ENCODE measurements around the gene RSRC1. TPM values are rescaled to one million over a fixed set of nuclear protein-coding genes. Genes with fewer than 3 reads are reported as not detected.
A peak's percentile ranks its signal among the peaks of the same experiment; 100 is the strongest.

RSRC1 gene
- total and polyA plus RNA-seq, 2 of the 8 experiments (the other 6 are each of a cell fraction or from before 2014, with no cell fraction given), result 2.0 to 27.9 TPM

- Histone ChIP-seq H2BK12ac (ENCODE audit: low read depth, low read length) (no peak overlapping the region), H2AFZ (ENCODE audit: low read length) (no peak overlapping the region), H3K4me2 (ENCODE audit: insufficient read depth in 1 of 2, low read depth in 2 of 2, low read length in 2 of 2) (peak overlapping the region in 1 of 2 experiments; percentile 66; a peak in 1 of 4 replicates), H2BK5ac (ENCODE audit: low read depth, low read length) (no peak overlapping the region), H2AK5ac (ENCODE audit: low read depth, low read length) (no peak overlapping the region), H3K14ac (ENCODE audit: insufficient read length) (no peak overlapping the region), H3K36me3 (ENCODE audit: control insufficient read depth in 2 of 4, insufficient read depth in 4 of 4, low read length in 3 of 4) (no peaks in the 10 kb centered on the region), H3K27ac (ENCODE audit: low read depth, low read length) (no peak overlapping the region), H3K9me3 (ENCODE audit: insufficient read depth in 2 of 2, low read depth in 1 of 2, low read length in 1 of 2) (no peaks in the 10 kb centered on the region), H3K4me3 (ENCODE audit: extremely low read depth in 1 of 4, insufficient read depth in 2 of 4, low read depth in 3 of 4, low read length in 4 of 4) (peak overlapping the region in 1 of 4 experiments; percentile 63; a peak in 1 of 8 replicates), H4K8ac (ENCODE audit: extremely low read depth, insufficient read depth, low read length) (no peak overlapping the region), H2BK15ac (ENCODE audit: low read length) (no peak overlapping the region), H4K5ac (ENCODE audit: insufficient read length, low read depth, low read length) (no peak overlapping the region), H3K4ac (replicated peaks; ENCODE audit: insufficient read length, low read depth, low read length) (no peak overlapping the region), H2BK120ac (replicated peaks; ENCODE audit: low read depth, low read length) (no peak overlapping the region), H3K4me1 (replicated peaks in 1 of 4; ENCODE audit: control insufficient read depth in 3 of 4, insufficient read depth in 4 of 4, low read length in 3 of 4) (peaks cover 2 to 8% (median 3%) of the 10 kb centered on the region in 4 experiments; a peak in 5 of 7 replicates), H3K56ac (replicated peaks; ENCODE audit: insufficient read length, low read depth, low read length) (no peak overlapping the region), H3K18ac (ENCODE audit: extremely low read depth, low read length) (no peak overlapping the region), H3K79me2 (ENCODE audit: control insufficient read depth in 1 of 2, insufficient read depth in 2 of 2, low read length in 2 of 2) (no peaks in the 10 kb centered on the region), H2BK20ac (ENCODE audit: low read length) (no peak overlapping the region), H3K27me3 (replicated peaks in 1 of 4; ENCODE audit: control insufficient read depth in 3 of 4, extremely low read depth in 1 of 4, insufficient read depth in 3 of 4, low read length in 3 of 4) (peaks cover 27 to 52% (median 41%) of the 10 kb centered on the region in 4 experiments), H4K20me1 (replicated peaks in 1 of 2; ENCODE audit: control insufficient read depth in 1 of 2, insufficient read depth in 2 of 2, low read length in 2 of 2) (peaks cover 1 to 4% of the 10 kb centered on the region in 2 experiments), H3K23me2 (ENCODE audit: low read depth, low read length) (peaks cover 17% of the 10 kb centered on the region; the same call in 1 of the 2 replicates), H4K91ac (replicated peaks; ENCODE audit: insufficient read length, low read length) (no peak overlapping the region), H3K79me1 (ENCODE audit: low read depth, low read length) (no peaks in the 10 kb centered on the region), H3K23ac (ENCODE audit: insufficient read length) (no peak overlapping the region), H3K9ac (replicated peaks in 1 of 4; ENCODE audit: extremely low read depth in 1 of 4, low read depth in 3 of 4, low read length in 3 of 4) (no peak overlapping the region)
- 71% methylated on average over 2 of the region's 2 CpGs; no CpG with 5 or more reads in 1 of the 2 experiments for WGBS, 2 experiments (ENCODE audit: extremely low coverage in 1 of 2, insufficient coverage in 1 of 2, insufficient read length in 1 of 2, insufficient replicate concordance in 2 of 2, low coverage in 1 of 2, low lambda C conversion rate in 2 of 2, missing lambda C conversion rate in 1 of 2)
- FAIRE-seq (no peak), DNase-seq (ENCODE audit: low read depth in 1 of 2, low spot score in 2 of 2) (no peak)
- ChIA-PET POLR2A (ENCODE audit: partially characterized antibody) (interaction anchor here (2.0 kb wide), 2 partner anchors 14 to 17 kb away, joined by 6 to 9 read pairs; partner anchors contain the start of gene RSRC1), CTCF (ENCODE audit: partially characterized antibody) (interaction anchor here (1.0 to 3.7 kb wide), 2 partner anchors 16 to 344 kb away, joined by 3 to 43 read pairs; partner anchors contain the start of gene RSRC1)
- no peak for TF ChIP-seq SIN3A (conservative IDR thresholded peaks at IDR 0.05 in 1 of 2, IDR thresholded peaks at IDR 0.05 in 1 of 2; ENCODE audit: low read depth in 1 of 2, low read length in 2 of 2)
- no peak for TF ChIP-seq KDM4A (IDR thresholded peaks at IDR 0.05; ENCODE audit: low read depth, low read length, severe bottlenecking)
- TF ChIP-seq RAD21 (IDR thresholded peaks at IDR 0.05 in 1 of 2, conservative IDR thresholded peaks at IDR 0.05 in 1 of 2; ENCODE audit: low read depth in 2 of 2, low read length in 2 of 2), result no peak
These were observed 16.4 kb upstream of the RSRC1 start for GRCh38 chr3:158093526-158093925.

Measured in H1 (cell line).